Superior temporal gyrus (tissue), 1 donor: ENCODE data around the gene CIT.
"Not testable (repeated sequence)": the region's sequence is repeated elsewhere in the genome, so short reads cannot be mapped to it uniquely, and the experiment has no call there.

Source experiments
- DNase-seq: peaks from one replicate; pipeline ENCODE4 v3.0.0-alpha.2; 2016; ENCODE audit errors: extremely low spot score

CIT gene

DNA sequence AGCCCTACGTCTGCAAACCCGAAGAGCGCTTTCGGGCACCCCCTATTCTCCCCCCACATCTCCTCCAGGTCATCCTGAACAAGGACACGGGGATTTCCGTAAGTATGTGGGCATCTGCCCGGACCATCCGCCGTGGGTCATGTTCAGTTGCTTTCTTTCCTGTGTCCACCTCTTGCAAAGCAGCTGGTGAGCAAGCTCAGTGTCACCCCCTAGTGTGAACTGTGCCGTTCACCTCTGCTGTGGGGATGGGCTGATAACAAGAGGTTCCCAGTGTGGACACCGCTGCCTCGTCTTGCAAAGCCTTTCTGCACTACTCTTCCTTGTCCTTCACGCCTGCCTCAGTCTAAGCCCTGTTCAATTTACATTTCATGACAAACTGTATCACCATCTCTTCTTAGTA lies 200.5 kb downstream of the CIT start:
- DNase-seq, result no peak

DNA sequence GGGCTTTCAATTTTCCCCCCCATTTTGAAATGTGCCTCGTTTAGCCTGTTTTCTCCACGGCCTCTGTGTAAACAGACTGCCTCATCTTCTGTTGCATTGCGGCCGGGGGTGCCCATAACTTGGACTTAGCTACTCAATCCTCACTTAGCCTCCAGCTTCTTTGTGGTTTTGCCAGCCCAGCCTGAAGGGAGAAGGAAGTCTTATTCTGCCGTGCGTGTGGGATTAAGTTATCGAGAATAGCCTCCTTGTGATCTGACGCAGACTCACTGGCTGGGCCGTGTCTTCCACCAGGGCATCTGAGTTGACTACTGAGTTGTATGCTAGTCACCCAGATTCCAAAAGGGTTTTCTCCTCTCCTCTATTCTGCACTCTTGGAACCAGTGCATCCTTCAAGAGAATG lies 201.1 kb downstream of the CIT start:
- DNase-seq, result no peak

DNA sequence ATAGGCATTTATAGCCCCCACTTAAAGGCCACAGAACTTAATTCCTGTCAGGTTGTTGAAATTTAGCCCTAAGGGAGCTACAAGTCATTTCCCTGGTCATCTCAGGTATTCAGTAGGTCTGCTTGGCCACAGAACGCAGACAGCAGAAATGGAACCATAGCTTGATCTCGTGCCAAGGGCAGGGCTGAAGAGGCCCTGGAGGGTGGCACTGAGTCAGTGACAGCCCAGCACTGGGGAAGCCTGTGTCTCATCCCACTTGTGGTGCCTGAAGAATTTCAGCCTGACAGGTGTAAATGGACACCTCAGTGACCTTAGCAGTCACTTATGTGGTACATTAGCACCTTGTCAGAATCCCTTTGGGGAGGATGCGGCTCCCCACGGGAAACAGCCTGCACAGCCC lies 202.6 kb downstream of the CIT start:
- no peak for DNase-seq

DNA sequence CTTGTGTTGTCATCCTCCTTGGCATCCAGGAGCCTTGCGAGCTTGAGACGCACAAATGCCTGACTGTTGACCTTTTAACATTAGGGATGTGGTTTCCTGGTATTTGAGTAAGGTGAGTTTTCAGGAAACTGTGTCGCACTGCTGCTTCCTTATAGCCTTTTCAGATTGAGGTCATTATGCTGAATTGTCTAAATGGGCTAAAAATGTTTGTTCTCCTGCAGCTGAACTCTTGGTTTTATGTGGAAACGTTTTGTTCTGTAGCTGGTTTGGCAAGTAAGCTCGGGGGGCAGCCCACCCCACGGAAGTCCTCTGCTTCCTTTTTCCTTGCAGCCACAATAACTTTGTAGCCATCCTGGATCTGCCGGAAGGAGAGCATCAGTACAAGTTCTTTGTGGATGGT lies 203.5 kb downstream of the CIT start:
- no peak for DNase-seq

DNA sequence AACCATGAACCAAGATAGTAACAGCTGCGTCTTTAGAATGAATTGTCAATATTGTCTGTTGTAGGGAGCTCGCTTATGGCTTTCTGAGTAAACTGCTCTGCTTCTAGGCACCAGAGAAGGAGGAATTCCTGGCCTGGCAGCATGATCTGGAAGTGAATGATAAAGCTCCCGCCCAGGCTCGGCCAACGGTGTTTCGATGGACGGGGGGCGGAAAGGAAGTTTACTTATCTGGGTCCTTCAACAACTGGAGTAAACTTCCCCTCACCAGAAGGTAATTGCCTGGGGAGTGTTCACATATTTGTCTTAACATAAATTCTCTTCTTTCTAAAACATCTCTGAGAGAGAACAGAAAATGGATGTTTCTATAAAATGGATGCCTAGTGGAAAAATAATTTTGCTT lies 204.9 kb downstream of the CIT start:
- DNase-seq, result no peak

DNA sequence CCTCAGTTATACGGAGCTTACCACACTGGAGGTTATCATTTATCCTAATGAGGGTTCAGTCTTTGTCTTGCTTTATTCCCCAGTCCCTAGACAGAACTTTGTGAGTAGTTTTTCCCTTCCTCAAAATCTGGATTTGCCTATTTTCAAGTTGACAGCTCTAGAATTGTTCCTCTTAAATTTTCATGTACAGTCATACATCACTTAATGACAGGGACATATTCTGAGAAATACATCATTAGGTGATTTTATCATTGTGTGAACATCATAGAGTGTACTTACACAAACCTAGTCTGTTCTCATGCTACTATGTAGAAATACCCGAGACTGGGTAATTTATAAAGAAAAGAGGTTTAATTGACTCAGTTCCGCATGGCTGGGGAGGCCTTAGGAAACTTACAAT lies 206.1 kb downstream of the CIT start:
- DNase-seq, result no peak

DNA sequence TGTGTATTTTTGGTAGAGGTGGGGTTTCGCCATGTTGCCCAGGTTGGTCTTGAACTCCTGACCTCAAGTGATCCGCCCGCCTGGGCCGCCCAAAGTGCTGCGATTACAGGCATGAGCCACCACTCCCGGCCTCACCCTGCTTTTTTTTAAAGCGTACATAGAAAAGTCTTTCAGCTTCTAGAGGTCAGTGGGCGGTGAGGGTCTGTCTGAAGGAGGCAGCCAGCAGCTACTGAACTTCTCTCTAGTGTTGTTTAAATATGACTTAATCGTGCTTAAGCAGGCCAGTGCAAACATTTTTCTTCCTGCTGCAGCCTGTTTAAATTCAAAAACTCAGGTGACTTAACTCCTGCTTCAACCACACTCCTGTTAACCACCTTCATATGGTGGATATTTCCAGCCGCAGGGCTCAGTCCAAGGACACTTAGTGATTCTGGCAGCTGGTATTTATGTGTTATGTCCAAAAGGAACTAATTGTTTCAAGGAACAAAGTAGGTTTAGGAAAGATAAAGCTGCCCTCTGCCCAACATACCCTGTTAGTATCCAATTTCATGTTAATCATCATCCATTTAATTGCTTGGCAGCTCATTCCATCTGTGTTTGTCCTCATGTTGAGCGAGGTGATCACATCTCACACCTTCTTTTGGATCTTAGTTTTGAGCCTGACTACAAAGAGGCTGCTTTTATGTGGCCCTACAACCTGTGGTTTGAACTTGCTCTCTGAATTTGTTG lies 207.2 kb downstream of the CIT start:
- no peak for DNase-seq

DNA sequence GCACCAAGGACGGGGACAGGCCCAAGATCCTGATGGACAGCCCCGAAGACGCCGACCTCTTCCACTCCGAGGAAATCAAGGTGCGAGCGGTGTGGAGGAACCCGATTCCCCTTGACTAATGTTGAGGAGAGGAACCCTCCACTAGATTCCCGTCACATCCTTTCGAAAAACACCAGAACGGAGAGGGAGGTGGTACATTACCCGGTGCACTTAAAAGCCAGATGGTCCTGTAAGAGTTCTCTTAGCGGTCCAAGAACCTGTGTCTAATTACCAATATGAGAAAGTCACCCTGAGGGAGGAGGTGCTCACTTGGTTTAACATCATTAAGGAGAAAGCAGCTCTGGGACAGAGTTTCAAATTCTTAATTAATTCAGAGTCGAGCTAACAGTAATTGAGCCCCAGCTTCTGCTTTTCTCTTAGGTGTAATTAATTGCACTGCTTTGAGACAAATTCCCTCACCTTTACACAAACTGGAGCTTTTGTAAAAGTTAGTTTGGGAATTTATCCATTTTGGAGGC lies 208.7 kb downstream of the CIT start:
- no peak for DNase-seq

- peak; percentile 98 for DNase-seq
Measured at GRCh38 chr12:119667577-119668323, 209.4 kb downstream of the CIT start, which contains the start of gene PRKAB1. Gene PRKAB1 (plus strand): TSS chr12:119668133. CDS start chr12:119668245, 112 bp downstream.

- peak; percentile 43 for DNase-seq
Measured at GRCh38 chr12:119666900-119667576, 210.1 kb downstream of the CIT start.

DNA sequence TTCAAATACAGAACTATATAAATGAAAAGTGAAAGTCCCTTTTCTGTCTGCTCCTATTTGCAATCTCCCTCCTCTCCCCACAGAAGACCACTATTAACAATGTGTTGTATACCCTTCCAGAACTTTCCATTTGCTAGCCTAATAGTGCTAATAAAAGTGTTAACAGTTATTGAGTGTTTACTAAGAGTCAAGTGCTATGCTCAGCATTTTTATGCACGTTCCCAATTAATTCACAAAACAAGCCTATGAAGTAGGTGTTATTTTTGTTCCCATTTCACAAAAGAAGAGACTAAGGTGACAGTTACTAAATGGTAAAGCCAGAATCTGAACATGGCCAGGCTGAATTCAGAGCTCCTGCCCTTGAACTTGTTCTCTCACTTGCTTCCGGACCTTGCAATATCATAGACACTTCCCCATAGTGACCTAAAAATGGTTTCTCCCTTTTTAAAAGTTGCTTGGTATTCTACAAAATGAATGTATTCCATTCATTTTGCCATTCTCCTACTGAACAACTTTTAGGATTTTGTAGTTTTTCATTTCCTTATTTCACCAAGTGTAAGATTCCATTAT lies 210.8 kb downstream of the CIT start:
- no peak for DNase-seq

DNA sequence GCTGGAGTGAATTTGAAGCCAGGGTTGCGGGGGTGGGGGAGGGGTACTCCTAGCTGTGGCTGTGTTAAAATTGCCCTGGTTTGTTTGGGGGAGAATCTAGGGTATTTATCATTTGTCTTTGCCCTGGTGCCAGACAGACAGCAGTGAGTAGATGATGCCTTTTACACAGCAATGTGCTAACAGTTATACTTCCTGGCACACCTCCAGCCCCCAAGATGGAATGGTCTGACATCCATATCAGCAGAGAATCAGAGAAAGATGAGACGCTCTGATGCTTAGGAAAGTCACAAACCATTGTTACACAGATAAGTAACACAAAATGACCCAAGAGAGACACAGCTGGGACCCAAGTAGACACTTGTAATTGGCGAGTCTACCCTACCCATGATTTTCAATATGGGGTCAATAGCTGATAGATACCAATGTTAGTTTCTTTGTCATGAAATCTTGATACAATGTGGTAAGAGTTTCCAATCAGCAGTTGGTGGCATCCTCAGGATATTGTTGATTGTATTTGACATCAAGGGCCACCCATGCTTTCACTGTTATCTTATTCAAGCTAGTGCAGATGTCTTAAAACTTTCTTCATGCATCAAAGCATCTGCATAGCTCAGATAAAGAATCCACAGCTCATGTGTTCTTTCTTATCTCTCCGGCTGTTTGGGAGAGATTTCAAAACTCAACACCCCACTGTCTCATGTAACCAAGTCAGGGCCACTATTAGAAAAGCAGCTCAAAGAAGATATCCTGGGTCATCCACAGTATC lies 211.8 kb downstream of the CIT start:
- no peak for DNase-seq

- no peak for DNase-seq
Measured at GRCh38 chr12:119664642-119665041, 212.5 kb downstream of the CIT start.

DNA sequence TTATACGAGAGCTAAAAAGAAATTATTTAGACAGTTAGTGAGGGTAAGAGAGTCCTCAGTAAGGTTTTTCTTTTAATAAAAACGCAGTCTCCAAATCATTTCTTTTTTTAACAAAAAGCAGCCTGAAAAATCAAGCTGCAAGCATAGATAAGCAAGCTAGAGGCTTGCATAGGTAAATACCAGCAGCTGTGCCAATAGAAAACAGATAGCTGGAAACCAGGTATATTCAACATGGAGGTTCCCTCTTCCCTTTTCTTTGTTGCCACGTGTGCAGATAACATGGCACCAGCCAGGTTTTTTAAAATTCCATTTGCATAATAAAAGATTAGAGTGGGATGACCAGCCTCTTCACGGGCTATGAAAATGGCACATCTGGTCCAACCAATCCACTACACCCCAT lies 215.2 kb downstream of the CIT start:
- DNase-seq, result no peak

DNA sequence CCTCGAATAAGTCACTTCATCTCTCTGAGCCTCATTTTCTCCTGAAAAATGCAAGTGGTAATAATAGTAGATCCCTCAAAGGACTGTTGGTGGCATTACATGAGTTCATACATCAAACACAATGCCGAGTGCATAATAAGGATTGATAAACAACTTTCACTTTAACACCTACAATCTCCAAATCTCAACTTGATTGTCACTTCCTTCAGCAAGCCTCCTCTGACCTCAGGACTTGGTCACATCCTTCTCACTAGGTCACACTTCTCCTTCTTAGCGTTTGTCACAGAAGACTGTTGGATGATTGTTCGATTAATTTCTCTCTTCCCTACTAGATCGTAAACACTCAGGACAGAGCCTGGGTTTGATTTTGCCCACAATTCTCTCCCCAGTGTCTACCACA lies 217.0 kb downstream of the CIT start:
- DNase-seq, result no peak

DNA sequence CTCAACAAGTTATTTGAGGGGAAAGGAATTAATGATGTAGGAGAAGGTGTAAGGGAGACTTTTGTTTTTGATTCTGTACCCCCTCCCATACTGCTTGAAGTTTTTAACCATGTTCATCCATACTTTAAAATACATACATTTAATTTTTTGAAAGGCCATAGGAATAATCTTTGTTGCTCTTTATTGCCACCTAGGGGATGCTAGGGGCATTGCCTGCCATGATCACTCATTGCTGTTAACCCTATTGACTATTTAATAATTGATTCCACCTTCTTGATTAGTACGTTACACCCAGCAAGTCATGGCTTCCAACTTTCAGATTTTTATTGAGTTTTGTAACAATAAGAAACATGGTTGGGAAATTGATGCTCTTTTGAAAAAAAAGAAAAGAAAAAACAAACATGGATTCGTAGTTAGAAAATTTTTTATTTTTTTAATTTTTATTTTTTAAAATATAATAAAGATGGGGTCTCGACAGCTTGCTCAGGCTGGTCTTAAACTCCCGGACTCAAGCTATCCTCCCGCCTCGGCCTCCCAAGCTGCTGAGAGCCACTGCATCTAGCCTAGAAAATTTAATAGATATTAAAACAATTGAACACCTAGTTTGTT lies 217.7 kb downstream of the CIT start:
- DNase-seq, result peak; percentile 71

DNA sequence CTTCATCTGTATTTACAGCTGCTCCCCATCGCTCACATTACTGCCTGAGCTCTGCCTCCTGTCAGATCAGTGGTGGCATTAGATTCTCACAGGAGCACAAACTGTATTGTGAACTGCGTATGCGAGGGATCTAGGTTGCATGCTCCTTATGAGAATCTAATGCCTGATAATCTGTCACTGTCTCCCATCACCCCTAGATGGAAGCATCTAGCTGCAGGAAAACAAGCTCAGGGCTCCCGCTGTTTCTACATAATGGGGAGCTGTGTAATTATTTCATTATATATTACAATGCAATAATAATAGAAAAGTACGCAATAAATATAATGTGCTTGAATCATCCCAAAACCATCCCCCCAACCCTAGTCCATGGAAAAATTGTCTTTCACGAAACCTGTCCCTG lies 219.0 kb downstream of the CIT start:
- DNase-seq, result not testable (repeated sequence)

GRCh38 chr12:119657001-119657400 lies 220.1 kb downstream of the CIT start:
- not testable (repeated sequence) for DNase-seq

DNA sequence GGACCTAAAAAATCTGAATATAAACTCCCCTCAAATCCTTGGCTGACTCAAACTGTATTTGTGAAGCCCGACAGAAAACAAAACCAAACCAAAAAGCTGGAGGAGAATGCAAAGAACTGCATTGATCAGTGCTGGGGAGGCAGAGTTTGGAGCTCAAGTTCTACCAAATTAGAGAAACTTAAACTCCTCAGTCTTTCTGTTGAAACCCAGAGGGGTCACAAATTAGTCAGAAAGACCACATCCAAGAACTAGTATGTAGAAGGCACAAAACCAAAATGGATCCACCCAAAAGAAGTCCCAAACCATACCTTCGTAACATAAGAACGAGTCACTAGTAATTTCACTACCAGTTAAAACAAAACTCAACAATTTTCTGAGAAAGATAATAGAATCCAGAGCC lies 224.5 kb downstream of the CIT start:
- DNase-seq, result no peak

DNA sequence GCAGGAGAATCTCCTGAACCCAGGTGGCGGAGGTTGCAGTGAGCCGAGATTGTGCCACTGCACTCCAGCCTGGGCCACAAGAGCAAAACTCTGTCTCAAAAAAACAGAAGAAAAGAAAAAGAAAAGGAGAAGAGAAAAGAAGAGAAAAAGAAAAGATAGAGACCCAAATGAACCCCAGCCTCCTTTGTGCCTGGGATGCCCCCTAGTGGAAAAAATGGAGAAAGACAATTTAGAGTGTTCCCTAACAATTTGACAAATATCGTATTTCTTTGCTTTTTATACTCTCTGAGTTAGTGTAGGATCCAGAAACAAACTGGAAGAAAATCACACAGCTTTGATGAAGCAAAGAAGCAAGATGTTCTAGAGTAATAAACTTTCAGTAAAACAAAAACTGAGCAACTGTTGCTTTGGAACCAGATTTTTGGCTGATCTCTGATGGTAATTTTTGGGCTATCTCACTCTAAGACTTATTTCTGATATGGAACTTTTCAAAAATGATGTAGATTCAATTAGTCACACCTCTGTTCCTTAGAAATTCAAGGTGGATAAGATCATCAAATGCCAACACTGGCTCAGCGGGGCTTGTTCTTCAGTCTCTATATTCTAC lies 227.8 kb downstream of the CIT start:
- peak; percentile 33 for DNase-seq
